CD4-positive, alpha-beta memory T cell (primary cell): ENCODE data around the gene COL4A6. TPM values are rescaled to one million over a fixed set of nuclear protein-coding genes. Genes with fewer than 3 reads are reported as not detected.

Experiments used
- CTCF ChIA-PET: fragments of 350-600 bp; sonication (Branson Sonifier 250); formaldehyde crosslinking; loops from one replicate; lab custom pipeline; 2021; ENCODE audit warnings: inconsistent platforms; ENCODE audit not compliant: partially characterized antibody; lab: Charles Lee
- POLR2A ChIA-PET: fragments of 350-600 bp; sonication (Branson Sonifier 250); formaldehyde crosslinking; loops from one replicate; lab custom pipeline; 2021; ENCODE audit not compliant: partially characterized antibody; lab: Charles Lee
- DNase-seq, 5 donors: peaks; one replicate each; pipeline versions ENCODE4 v3.0.0 to v3.0.0-alpha.2; 2020 to 2022; ENCODE audit warnings: mixed read lengths in 1 of 5
- H3K27ac ChIP-seq: one replicate; pipeline ENCODE4 v1.7.0; 2013; ENCODE audit warnings: low read depth, low read length
- H3K27me3 ChIP-seq: 2 replicates; pipeline ENCODE4 v1.7.0; 2013; ENCODE audit warnings: mild to moderate bottlenecking, low read length, moderate library complexity; ENCODE audit not compliant: insufficient read depth
- H3K36me3 ChIP-seq: 2 replicates; pipeline ENCODE4 v1.7.0; 2013; ENCODE audit warnings: mild to moderate bottlenecking, low read length, moderate library complexity; ENCODE audit not compliant: insufficient read depth
- H3K4me1 ChIP-seq: 2 replicates; pipeline ENCODE4 v1.7.0; 2013; ENCODE audit warnings: mild to moderate bottlenecking, low read length, moderate library complexity; ENCODE audit not compliant: insufficient read depth
- H3K4me3 ChIP-seq, 2 donors: one replicate each; pipeline ENCODE4 v1.7.0; 2013; ENCODE audit warnings: low read length in 2 of 2, mild to moderate bottlenecking in 1 of 2
- H3K9me3 ChIP-seq, 2 donors: one replicate each; pipeline ENCODE4 v1.7.0; 2013; ENCODE audit warnings: low read length in 2 of 2, control low read depth in 1 of 2; ENCODE audit not compliant: control insufficient read depth in 1 of 2
- H3K27ac Mint-ChIP-seq, 7 donors: one replicate each; pipeline ENCODE4 v1.8.0; 2020 to 2021; ENCODE audit warnings: mixed read lengths in 7 of 7, mild to moderate bottlenecking in 6 of 7, inconsistent platforms in 3 of 7, moderate library complexity in 3 of 7
- H3K27me3 Mint-ChIP-seq, 2 donors: one replicate each; pipeline ENCODE4 v1.8.0; 2020 to 2021; ENCODE audit warnings: mixed read lengths in 2 of 2
- H3K36me3 Mint-ChIP-seq, 2 donors: one replicate each; pipeline ENCODE4 v1.8.0; 2020 to 2021; ENCODE audit warnings: mixed read lengths in 2 of 2, inconsistent platforms in 1 of 2, mild to moderate bottlenecking in 1 of 2
- H3K4me1 Mint-ChIP-seq, 4 donors: one replicate each; pipeline ENCODE4 v1.8.0; 2020 to 2021; ENCODE audit warnings: mixed read lengths in 4 of 4, mild to moderate bottlenecking in 1 of 4
- H3K4me3 Mint-ChIP-seq, 8 donors: one replicate each; pipeline ENCODE4 v1.8.0; 2020 to 2021; ENCODE audit warnings: mixed read lengths in 8 of 8, mild to moderate bottlenecking in 7 of 8, moderate library complexity in 6 of 8, inconsistent platforms in 3 of 8
- H3K9me3 Mint-ChIP-seq, 8 donors: one replicate each; pipeline ENCODE4 v1.8.0; 2020 to 2021; ENCODE audit warnings: mixed read lengths in 8 of 8, mild to moderate bottlenecking in 5 of 8, inconsistent platforms in 3 of 8, moderate library complexity in 1 of 8
- intact Hi-C: fragments of 100-400 bp; cut with micrococcal nuclease; formaldehyde crosslinking; loops from one replicate; pipeline ENCODE4 v1.15.1; 2023
- polyA plus RNA-seq, 2 donors: library from polyadenylated mRNA; unstranded; fragments of 300-500 nt; fragmentation: Illumina TruSeq; gene quantifications; one replicate each; pipeline ENCODE4 v1.2.3, GENCODE V29; 2021
- total RNA-seq, 2 experiments: library from RNA; stranded (reverse); gene quantifications; one replicate each; pipeline ENCODE4 v1.2.3, GENCODE V29; 2021

The COL4A6 gene
- total and polyA plus RNA-seq, 4 experiments from 2014 or later: not detected

DNA sequence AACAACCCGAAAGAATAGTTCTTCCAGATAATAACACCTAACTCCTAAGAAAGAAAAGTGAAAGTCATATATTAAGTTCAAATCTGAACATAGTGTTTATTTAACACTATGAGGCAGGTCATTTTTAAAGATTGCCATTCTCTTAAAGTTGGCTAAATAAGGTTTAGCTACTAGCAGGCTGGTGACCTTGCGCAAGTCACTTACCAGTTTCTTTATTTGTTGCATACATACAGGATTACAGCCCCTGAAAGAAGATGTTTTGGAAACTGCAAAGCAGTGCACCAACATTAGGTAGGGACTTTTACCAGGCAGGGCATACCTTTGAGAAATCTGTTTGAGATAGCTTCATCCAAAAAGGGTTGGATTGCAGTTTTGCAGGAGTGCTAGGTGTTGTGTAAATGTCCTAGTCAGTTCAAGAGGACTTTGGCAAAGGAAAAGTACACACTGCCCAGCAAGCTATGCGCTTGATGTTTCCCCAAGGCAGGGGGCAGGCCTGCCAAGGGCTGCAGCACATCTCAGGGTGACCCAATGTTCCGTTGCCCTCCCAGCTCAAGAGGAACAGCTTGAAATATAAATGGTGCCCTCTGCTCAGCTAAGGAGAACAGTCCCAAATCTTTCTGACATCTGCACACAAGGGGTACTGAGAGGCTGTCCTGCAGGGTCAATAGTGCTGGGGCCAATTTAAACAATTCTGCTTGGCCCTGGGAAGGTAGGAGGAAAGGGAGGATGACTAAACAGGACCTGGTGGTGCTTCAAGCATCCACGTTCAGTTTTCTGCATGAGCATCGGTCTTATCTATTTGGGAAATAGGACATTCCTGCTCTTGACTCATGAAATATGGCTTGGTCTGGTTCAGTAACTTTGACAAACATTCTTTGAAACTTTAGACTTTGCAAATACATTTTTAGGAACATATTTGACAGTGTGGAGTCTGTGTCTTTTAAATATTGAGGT is 130.8 kb downstream of the COL4A6 start:
- POLR2A ChIA-PET: no interaction called here
- CTCF ChIA-PET: no interaction called here
- DNase-seq: no peak
- Mint-ChIP-seq H3K27me3 (no peaks in the 10 kb centered on the region), H3K4me3 (no peak overlapping the region), H3K36me3 (no peaks in the 10 kb centered on the region), H3K4me1 (no peaks in the 10 kb centered on the region), H3K9me3 (no peaks in the 10 kb centered on the region), H3K27ac (no peak overlapping the region)
- no peaks in the 10 kb centered on the region for H3K9me3 ChIP-seq
- no peaks in the 10 kb centered on the region for H3K27me3 ChIP-seq
- no peaks in the 10 kb centered on the region for H3K36me3 ChIP-seq
- H3K4me1 ChIP-seq: no peaks in the 10 kb centered on the region
- intact Hi-C loops: no loop called here
- no peak overlapping the region for H3K27ac ChIP-seq
- H3K4me3 ChIP-seq: no peak overlapping the region

DNA sequence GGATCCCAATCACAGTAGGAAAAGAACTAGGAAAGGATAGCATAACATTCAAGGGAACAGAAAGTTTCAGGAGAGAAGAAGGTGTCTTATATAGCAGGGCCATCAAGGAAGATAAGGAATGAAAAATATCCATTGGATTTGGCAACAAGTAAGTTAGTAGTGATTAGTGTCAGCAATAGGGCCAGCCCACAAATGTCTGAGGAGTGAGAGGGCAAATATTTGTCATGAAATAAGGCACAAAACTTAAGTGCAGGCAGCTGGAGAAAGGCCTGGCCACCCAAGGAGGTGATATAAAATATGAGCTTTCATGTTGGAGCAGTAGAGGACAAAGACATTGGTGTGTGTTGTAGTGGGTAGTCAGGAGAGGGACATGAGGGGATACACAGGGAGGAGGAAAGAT is 132.1 kb downstream of the COL4A6 start:
- H3K36me3 ChIP-seq: no peaks in the 10 kb centered on the region
- intact Hi-C loops: no loop called here
- Mint-ChIP-seq H3K4me1 (no peaks in the 10 kb centered on the region), H3K4me3 (no peak overlapping the region), H3K27ac (no peak overlapping the region), H3K27me3 (no peaks in the 10 kb centered on the region), H3K36me3 (no peaks in the 10 kb centered on the region), H3K9me3 (no peaks in the 10 kb centered on the region)
- no peak for DNase-seq
- H3K4me3 ChIP-seq: no peak overlapping the region
- ChIA-PET CTCF (no interaction called here), POLR2A (no interaction called here)
- no peaks in the 10 kb centered on the region for H3K4me1 ChIP-seq
- H3K27ac ChIP-seq: no peak overlapping the region
- no peaks in the 10 kb centered on the region for H3K27me3 ChIP-seq
- H3K9me3 ChIP-seq: no peaks in the 10 kb centered on the region

DNA sequence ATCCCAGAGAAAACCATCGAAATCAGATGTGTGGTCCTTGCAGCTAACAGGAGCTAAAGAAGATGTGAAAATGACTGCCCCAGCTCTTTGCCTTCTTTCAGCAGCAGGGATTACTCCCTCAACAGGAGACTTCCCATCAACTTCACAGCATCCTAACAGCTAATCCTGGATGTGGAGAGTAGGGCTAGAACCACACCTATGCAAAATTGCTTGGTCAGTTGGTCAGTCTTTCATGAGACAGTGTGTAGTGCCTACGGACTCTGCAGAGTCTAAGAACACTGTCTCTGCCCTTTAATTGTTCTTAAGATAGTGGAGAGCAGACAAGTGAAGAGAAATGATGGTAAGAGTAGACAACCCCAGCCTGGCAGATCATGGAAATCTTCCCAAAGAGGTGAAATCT is 133.5 kb downstream of the COL4A6 start:
- CTCF ChIA-PET: no interaction called here
- DNase-seq: no peak
- H3K36me3 Mint-ChIP-seq: no peaks in the 10 kb centered on the region
- Histone ChIP-seq H3K36me3 (no peaks in the 10 kb centered on the region), H3K27me3 (no peaks in the 10 kb centered on the region), H3K27ac (no peak overlapping the region), H3K4me3 (no peak overlapping the region), H3K4me1 (no peaks in the 10 kb centered on the region), H3K9me3 (no peaks in the 10 kb centered on the region)
- H3K27me3 Mint-ChIP-seq: no peaks in the 10 kb centered on the region
- POLR2A ChIA-PET: no interaction called here
- no peak overlapping the region for H3K4me3 Mint-ChIP-seq
- no peak overlapping the region for H3K27ac Mint-ChIP-seq
- no peaks in the 10 kb centered on the region for H3K9me3 Mint-ChIP-seq
- intact Hi-C loops: no loop called here
- no peaks in the 10 kb centered on the region for H3K4me1 Mint-ChIP-seq

DNA sequence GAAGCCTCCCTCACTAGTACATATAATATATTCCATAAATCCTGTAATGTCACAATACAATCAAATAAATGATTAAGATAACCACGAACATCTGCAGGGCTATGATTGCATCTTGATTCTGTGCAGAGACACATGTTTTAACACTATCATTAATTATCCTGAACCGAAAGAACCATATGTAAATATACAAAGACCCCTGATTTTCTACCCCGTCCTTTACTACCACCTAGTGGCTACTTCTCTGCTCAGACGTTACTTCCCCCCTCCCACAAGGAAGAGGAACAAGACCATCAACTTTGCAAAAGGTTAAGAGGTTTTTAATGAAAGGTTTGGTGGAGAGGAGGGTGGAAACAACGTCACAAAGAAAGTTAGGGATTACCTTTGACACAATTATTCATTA is 134.0 kb downstream of the COL4A6 start:
- no peaks in the 10 kb centered on the region for H3K9me3 ChIP-seq
- intact Hi-C loops: no loop called here
- DNase-seq: no peak
- Mint-ChIP-seq H3K27me3 (peaks cover 0 to 2% of the 10 kb centered on the region in 2 donors), H3K4me3 (no peak overlapping the region), H3K27ac (no peak overlapping the region), H3K36me3 (no peaks in the 10 kb centered on the region), H3K9me3 (no peaks in the 10 kb centered on the region), H3K4me1 (no peaks in the 10 kb centered on the region)
- no peaks in the 10 kb centered on the region for H3K36me3 ChIP-seq
- H3K27ac ChIP-seq: no peak overlapping the region
- H3K4me3 ChIP-seq: no peak overlapping the region
- H3K27me3 ChIP-seq: no peaks in the 10 kb centered on the region
- POLR2A ChIA-PET: no interaction called here
- H3K4me1 ChIP-seq: no peaks in the 10 kb centered on the region
- CTCF ChIA-PET: no interaction called here

- H3K27me3 ChIP-seq: no peaks in the 10 kb centered on the region
- H3K27ac Mint-ChIP-seq: no peak overlapping the region
- H3K27me3 Mint-ChIP-seq: peaks cover 0 to 2% of the 10 kb centered on the region in 2 donors
- no peaks in the 10 kb centered on the region for H3K9me3 ChIP-seq
- no peak for DNase-seq
- H3K9me3 Mint-ChIP-seq: no peaks in the 10 kb centered on the region
- no peaks in the 10 kb centered on the region for H3K4me1 Mint-ChIP-seq
- ChIA-PET POLR2A (no interaction called here), CTCF (no interaction called here)
- intact Hi-C loops: no loop called here
- no peak overlapping the region for H3K27ac ChIP-seq
- no peaks in the 10 kb centered on the region for H3K36me3 Mint-ChIP-seq
- no peaks in the 10 kb centered on the region for H3K4me1 ChIP-seq
- no peak overlapping the region for H3K4me3 Mint-ChIP-seq
- H3K36me3 ChIP-seq: no peaks in the 10 kb centered on the region
- no peak overlapping the region for H3K4me3 ChIP-seq
These were observed 134.5 kb downstream of the COL4A6 start for GRCh38 chrX:108303682-108304081.

DNA sequence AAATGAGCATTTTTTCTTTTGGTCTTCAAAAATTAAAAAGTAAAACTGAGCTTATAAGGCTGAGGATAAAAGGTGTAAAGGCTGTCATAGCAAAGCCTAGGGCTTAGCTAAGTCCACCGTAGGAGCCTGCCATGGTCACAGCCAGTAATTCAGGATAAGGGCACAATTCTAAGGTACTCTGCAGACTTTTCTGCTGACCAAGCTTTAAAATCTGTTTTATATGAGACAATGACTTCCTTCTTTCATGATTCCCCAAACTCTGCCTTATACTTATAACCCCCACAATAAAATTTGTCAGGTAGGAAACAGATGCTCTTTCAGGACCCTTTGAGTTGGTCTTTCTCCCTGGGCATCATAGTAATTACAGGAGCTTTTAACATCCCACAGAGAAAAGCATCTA is 138.5 kb downstream of the COL4A6 start:
- no peaks in the 10 kb centered on the region for H3K4me1 ChIP-seq
- no peaks in the 10 kb centered on the region for H3K36me3 Mint-ChIP-seq
- no peak overlapping the region for H3K4me3 Mint-ChIP-seq
- no peak for DNase-seq
- H3K4me3 ChIP-seq: no peak overlapping the region
- intact Hi-C loops: no loop called here
- no peaks in the 10 kb centered on the region for H3K27me3 ChIP-seq
- H3K27me3 Mint-ChIP-seq: peaks cover 0 to 2% of the 10 kb centered on the region in 2 donors
- ChIA-PET CTCF (no interaction called here), POLR2A (no interaction called here)
- H3K4me1 Mint-ChIP-seq: no peaks in the 10 kb centered on the region
- H3K27ac ChIP-seq: no peak overlapping the region
- H3K36me3 ChIP-seq: no peaks in the 10 kb centered on the region
- no peaks in the 10 kb centered on the region for H3K9me3 Mint-ChIP-seq
- H3K27ac Mint-ChIP-seq: no peak overlapping the region
- H3K9me3 ChIP-seq: no peaks in the 10 kb centered on the region

DNA sequence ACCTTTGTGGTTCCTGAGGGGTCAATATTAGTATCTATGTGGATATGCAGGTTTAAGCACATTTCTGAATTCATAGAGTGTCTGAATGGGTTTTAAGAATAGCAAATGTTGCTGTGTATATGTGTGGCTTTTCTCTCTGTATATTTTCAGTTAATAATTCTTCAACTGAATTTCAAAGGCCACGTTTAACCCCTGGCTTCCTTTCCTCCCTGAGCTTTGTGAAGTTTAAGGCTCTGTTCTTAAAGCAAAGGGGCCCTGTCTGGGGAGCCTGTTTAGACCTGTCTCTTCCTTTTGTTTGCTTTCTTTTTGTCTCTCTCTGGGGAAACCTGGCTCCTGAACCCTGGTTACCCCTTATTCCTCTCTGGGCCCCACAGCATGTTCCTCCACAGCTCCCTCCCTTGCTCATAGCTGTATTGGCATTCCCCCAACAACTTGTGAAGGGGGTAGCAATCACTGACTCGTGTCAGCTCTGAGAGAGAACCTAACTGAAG is 139.1 kb downstream of the COL4A6 start:
- Mint-ChIP-seq H3K27me3 (peaks cover 0 to 2% of the 10 kb centered on the region in 2 donors), H3K4me1 (no peaks in the 10 kb centered on the region), H3K9me3 (no peaks in the 10 kb centered on the region), H3K27ac (no peak overlapping the region), H3K4me3 (no peak overlapping the region), H3K36me3 (no peaks in the 10 kb centered on the region)
- ChIA-PET POLR2A (no interaction called here), CTCF (no interaction called here)
- intact Hi-C loops: no loop called here
- Histone ChIP-seq H3K4me1 (no peaks in the 10 kb centered on the region), H3K9me3 (no peaks in the 10 kb centered on the region), H3K36me3 (no peaks in the 10 kb centered on the region), H3K27me3 (no peaks in the 10 kb centered on the region), H3K4me3 (no peak overlapping the region), H3K27ac (no peak overlapping the region)
- no peak for DNase-seq
